ENCODE measurements around the gene DMRTA2.
A peak's percentile ranks its signal among the peaks of the same experiment; 100 is the strongest.

The DMRTA2 gene

GRCh38 chr1:50422946-50423669 lies at the start of gene DMRTA2:
TSS of gene DMRTA2 (minus strand) at chr1:50423443. CDS start at chr1:50421536, 1,907 bp downstream.
- peak; percentile 94 for DNase-seq

GRCh38 chr1:50471967-50472366 lies 48.7 kb upstream of the DMRTA2 start:
- DNase-seq = no peak

GRCh38 chr1:50462964-50463363 lies 39.7 kb upstream of the DMRTA2 start:
- no peak for DNase-seq

DNA sequence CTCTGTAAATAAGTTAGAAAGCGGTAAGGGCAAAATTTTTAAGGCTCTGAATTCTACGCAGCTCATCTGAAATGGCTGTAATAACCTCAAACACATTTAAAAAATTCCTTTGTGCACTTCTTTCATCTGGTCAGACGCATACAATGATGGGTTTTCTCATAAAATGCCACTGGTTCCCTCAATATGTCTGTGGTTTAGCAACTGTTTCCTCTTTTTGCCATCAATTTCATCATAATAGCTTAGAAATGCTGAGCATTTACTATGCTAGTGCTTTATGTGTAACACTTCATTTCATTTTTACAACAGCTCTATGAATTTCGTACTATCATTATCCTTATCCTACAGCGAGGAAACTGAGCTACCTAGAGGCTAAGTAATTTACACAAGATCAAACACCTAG lies 35.3 kb upstream of the DMRTA2 start:
- no peak for DNase-seq

DNA sequence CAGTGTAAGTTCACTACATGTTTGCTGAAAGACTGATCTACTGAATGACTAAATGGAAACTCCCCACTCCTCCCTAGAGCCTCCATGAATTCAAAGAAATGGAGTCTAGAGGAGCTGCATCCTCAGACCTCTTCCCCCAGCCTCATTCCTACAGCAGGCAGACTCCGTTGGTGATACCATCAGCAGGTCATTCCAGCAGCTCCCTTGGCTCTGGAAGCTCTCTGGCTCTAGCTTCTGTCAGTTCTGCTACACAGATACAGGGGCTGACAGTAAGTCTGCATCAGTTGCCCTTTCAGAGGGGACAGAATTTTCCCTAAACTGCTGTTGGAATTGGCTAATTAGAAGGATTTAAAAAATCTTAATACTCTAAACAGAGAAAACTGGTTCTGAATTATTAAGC lies 31.7 kb upstream of the DMRTA2 start:
- no peak for DNase-seq

GRCh38 chr1:50453266-50453665 lies 30.0 kb upstream of the DMRTA2 start:
- DNase-seq = no peak

GRCh38 chr1:50452700-50453099 lies 29.5 kb upstream of the DMRTA2 start:
- DNase-seq = no peak

DNA sequence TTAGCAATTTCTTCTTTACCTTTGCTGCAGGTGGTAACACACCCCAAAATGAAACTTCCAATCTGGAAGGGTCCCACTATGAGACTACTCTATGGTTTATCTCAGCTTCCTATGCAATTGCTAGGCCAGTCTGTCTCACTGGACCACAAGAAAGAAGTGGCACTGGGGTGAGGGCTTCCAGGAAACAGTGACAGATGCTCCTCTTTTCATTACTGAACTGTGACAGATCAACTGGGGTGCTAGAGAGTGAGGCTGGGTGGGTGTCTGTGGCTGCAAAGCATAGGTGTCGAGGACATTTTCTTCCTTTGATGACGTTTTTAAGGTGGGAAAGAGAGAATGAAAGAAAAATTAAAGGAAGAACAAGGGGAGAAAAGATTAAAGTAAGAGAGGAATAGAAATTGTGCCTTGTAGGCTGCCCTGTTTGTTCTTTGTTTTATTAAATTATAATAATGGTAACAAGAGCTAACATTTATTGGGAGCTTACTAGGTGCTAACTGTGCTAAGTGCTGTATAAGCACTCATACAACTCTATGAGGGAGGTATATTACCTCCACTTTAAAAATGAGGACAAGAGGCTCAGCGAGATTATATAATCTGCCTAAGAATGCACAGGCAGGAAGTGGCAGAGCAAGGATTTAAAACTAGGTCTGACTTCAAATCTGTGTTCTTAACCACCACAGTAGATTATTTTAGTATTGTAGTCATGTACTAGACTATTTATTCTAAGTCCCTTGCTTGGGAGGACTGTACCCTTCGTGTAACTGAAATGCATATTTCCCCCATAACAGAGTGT lies 27.8 kb upstream of the DMRTA2 start:
- no peak for DNase-seq

- DNase-seq = no peak
Measured at GRCh38 chr1:50447961-50448360, 24.7 kb upstream of the DMRTA2 start.

GRCh38 chr1:50441183-50441582 lies 17.9 kb upstream of the DMRTA2 start:
- DNase-seq = no peak

- DNase-seq = peak; percentile 32
Measured at GRCh38 chr1:50438945-50439344, 15.7 kb upstream of the DMRTA2 start.

DNA sequence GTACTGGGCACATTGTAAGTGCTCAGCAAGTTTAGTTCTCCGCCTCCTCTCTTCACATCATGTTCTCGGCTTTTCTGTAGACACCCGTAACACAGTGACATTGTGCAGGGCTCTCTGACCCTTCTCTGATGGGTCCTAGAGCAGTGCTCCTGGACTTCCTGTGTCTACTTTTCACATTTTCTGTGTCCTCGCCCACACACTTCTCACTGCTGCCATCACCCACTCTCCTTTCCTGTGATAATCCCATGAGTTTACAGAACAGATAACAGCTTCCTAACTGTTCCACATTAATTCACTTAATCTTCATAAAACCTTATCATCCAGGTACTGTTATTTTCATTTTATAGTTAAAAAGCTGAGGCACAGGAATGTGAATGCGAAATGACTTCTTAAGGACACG lies 13.2 kb upstream of the DMRTA2 start:
- no peak for DNase-seq

DNA sequence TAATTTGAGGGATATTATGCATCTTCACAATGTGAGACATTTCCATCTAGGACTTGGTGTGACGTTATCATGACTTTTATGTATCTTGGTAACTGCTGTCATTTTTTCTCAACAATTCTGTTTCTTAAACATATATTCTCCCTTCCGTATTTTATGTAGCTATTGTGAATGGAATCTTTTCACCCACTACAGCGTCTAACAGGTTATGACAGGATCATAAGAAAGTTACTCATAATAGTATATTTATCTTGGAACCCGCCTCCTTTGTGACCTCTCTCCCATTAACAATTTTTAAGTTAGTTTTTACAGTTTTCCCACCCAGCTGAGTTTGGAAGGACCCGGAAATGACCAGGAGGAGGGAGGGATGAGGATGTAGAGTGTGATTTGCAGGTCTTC lies 6.8 kb upstream of the DMRTA2 start:
- DNase-seq = no peak

DNA sequence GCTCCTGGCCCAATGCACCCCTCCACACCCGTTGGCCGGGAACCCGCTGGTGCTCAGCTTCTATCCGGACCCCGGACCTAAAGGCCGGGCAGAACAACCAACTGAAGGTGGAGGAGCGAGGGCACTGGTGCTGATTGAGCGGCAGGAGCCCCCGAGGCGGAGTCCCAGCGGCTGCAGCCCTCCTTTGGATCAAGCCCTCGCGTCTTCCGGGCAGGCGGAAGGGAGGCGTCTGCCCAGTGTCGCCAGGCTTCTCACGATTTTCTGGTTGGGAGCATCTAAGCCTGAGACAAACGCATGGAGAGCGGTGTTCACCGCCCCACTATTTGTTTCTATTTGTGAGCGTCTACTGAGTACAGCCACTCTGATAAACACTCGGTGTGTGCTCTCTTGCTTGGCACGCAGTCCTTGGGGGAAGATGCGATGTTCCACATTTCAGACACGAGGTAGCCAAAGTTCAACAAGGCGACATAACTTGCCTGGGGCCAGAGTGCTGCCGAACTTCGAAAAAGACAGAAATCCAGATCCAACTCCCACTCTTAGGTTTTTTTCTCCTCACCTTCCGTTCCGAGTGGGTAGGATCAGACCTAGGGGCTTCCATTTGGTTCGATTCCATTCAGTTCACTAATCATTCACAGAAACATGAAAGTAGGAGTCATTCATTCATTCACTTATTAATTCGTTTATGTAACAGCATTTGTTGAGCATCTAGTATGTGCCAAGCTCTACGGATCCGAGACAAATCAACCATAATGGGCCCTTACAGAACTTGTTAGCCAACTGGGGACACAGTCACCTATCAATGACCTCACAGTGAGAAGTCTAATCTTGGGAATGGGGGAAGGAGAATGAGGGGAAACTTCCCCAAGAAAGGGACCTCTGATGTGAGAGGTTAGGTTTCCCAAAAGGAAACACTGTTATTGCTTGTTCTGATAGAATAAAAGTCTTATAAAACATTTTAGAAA lies 4.9 kb upstream of the DMRTA2 start:
- peak; percentile 73 for DNase-seq

GRCh38 chr1:50427086-50427817 lies 4.0 kb upstream of the DMRTA2 start:
- peak; percentile 70 for DNase-seq

DNA sequence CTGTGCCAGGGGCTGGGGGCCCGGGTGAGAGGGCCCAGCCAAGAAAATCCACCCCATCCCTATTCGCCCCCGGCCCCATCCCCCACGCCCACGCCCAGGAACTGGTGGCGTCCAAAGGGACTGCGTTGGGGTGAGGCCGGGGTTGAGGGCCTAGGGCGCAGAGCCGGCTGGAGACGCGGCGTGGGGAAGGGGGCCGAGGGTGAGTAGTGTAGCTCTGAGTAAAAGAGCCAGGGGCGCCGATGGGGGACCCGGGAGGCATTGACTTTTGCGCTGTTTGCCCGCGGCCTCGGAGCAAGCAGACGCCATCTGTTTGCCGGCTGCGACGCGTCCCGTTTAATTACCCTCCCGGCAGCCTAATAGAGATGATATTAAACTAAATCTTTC lies 3.5 kb upstream of the DMRTA2 start:
- peak; percentile 55 for DNase-seq

DNA sequence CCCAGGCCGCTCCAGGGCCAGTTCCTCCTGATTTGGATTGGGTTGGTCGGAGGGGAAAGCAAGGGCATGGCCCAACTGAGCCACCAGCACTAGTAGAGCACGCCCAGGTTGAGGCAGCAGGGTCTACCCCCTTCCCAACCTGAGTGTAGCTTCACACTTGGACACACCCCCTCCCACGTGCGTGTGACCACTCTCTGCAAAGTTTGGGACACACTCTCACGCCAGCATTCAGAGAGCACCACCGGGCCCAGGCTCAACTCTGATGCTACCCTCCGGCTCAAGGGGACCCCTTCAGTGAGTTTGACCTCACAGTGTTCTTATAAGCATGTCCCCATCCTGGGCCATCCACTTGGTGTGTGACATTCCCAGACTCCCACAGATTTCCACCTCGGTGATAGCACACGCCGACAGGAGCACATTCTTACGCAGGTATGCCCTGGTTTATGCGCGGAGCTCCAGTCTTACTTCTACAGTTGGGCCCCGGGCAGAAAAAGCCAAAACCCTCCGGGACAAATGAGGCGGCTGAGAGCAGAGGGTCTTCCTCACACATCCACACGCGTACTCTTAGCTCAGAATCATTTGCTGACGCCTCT lies 3.0 kb upstream of the DMRTA2 start:
- DNase-seq = peak; percentile 44

DNA sequence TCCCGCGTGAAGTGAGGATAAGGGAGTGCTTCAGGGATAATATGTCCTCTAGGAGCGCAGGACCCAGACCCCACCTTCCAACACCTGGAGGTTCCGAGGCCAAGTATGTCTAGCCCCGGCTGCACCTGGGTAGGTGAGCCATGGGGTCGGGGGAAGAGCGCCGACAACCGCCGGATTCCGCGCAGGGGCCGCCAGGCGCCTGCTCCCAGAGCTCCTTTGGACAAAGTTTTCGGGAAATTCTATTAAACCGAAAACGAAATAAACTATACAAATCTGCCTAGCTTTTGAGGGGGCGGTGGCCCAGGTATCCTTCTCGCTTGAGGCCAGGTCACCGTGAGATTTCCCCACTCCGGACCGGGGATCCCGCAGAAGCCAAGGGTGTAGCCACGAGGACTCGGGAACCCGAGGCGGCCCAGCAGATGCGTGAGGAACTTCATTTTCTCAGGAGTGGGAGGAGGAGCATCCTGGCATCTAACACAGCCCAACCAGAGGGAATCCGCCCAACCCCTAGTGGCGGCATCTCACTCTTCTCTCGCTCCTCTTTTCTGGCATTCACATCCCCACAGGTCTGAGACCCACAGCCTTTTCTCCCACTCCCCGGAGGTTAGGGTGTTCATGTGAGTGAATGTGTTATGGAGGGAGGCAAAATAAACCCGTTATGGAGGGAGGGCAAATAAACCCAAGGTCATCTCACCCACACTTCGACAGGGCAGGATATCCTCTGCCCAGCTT lies 2.3 kb upstream of the DMRTA2 start:
- DNase-seq = peak; percentile 68

- peak; percentile 51 for DNase-seq
Measured at GRCh38 chr1:50424884-50425375, 1.7 kb upstream of the DMRTA2 start.

GRCh38 chr1:50424045-50424883 lies 1.0 kb upstream of the DMRTA2 start:
- DNase-seq = peak; percentile 79

Data from DMS53 (cell line).